ENCODE results near the gene PRELID2.

PRELID2 gene

GRCh38 chr5:145793574-145793973 is 41.6 kb downstream of the PRELID2 start:
- DNase-seq, result no peak

GRCh38 chr5:145792840-145793239 is 42.3 kb downstream of the PRELID2 start:
- DNase-seq, result no peak

- no peak for DNase-seq
These were observed 43.3 kb downstream of the PRELID2 start for GRCh38 chr5:145791866-145792265.

GRCh38 chr5:145787996-145788395 is 47.1 kb downstream of the PRELID2 start:
- DNase-seq, result no peak

- no peak for DNase-seq
These were observed 47.6 kb downstream of the PRELID2 start for GRCh38 chr5:145787507-145787906.

GRCh38 chr5:145787001-145787400 is 48.1 kb downstream of the PRELID2 start:
- no peak for DNase-seq

- DNase-seq, result no peak
These were observed 54.2 kb downstream of the PRELID2 start for GRCh38 chr5:145780982-145781381.

- DNase-seq, result no peak
These were observed 56.8 kb downstream of the PRELID2 start for GRCh38 chr5:145778144-145778900.

GRCh38 chr5:145777445-145778063 is 57.6 kb downstream of the PRELID2 start:
- no peak for DNase-seq

- no peak for DNase-seq
These were observed 58.3 kb downstream of the PRELID2 start for GRCh38 chr5:145776886-145777285.

GRCh38 chr5:145775893-145776444 is 59.2 kb downstream of the PRELID2 start:
- DNase-seq, result no peak

- no peak for DNase-seq
These were observed 59.7 kb downstream of the PRELID2 start for GRCh38 chr5:145775411-145775810.

GRCh38 chr5:145774442-145774841 is 60.7 kb downstream of the PRELID2 start:
- DNase-seq, result no peak

- DNase-seq, result no peak
These were observed 62.7 kb downstream of the PRELID2 start for GRCh38 chr5:145772466-145772865.

GRCh38 chr5:145768863-145769262 is 66.3 kb downstream of the PRELID2 start:
- DNase-seq, result no peak

- DNase-seq, result no peak
These were observed 70.8 kb downstream of the PRELID2 start for GRCh38 chr5:145764325-145764724.

- no peak for DNase-seq
These were observed 72.3 kb downstream of the PRELID2 start for GRCh38 chr5:145762833-145763232.

- DNase-seq, result no peak
These were observed 73.9 kb downstream of the PRELID2 start for GRCh38 chr5:145761254-145761653.

GRCh38 chr5:145760660-145761059 is 74.5 kb downstream of the PRELID2 start:
- no peak for DNase-seq

GRCh38 chr5:145752947-145753346 is 82.2 kb downstream of the PRELID2 start:
- DNase-seq, result no peak

GRCh38 chr5:145752534-145752933 is 82.6 kb downstream of the PRELID2 start:
- DNase-seq, result no peak

- no peak for DNase-seq
These were observed 84.9 kb downstream of the PRELID2 start for GRCh38 chr5:145750199-145750598.

- DNase-seq, result no peak
These were observed 91.6 kb downstream of the PRELID2 start for GRCh38 chr5:145743396-145744061.

GRCh38 chr5:145739843-145740242 is 95.3 kb downstream of the PRELID2 start:
- no peak for DNase-seq

All from activated CD4-positive, alpha-beta T cell treated with anti-CD3 and anti-CD28 coated beads, Interleukin-2, Interleukin-6, amounts not matched to agents 100 ng/mL and 50 ng/mL, durations not matched to agents 16 hours and 8 hours (primary cell).